Measurements from ENCODE around the gene MTA3.

GRCh38 chr2:42743659-42743990 lies 175.2 kb downstream of the MTA3 start:
- TF ChIP-seq CTCF (conservative IDR thresholded peaks at IDR 0.05 in 1 of 2, IDR thresholded peaks at IDR 0.05 in 1 of 2; ENCODE audit: extremely low read depth in 1 of 2, insufficient read depth in 1 of 2, low read depth in 1 of 2, low read length in 2 of 2) (no peak), EZH2 (IDR thresholded peaks at IDR 0.05; ENCODE audit: borderline replicate concordance, low read length) (no peak)
